Mucosa of descending colon (tissue), 3 donors: Measurements from ENCODE around the gene SFXN5. TPM values are rescaled to one million over a fixed set of nuclear protein-coding genes. Genes with fewer than 3 reads are reported as not detected.

ENCODE experiments used
- ATAC-seq: fragments of 200-7000 bp; cut with Tn5 transposase; one replicate; pipeline ENCODE4 v1.9.1; 2020; ENCODE audit warnings: mild to moderate bottlenecking, moderate library complexity
- DNase-seq, 3 donors: peaks; one replicate each; pipeline ENCODE4 v3.0.0-alpha.2; 2020
- H3K36me3 ChIP-seq: fragments of 200-600 bp; one replicate; pipeline ENCODE4 v1.8.0; 2021; ENCODE audit warnings: low read depth, mild to moderate bottlenecking
- H3K4me1 ChIP-seq: fragments of 200-600 bp; one replicate; pipeline ENCODE4 v1.8.0; 2021; ENCODE audit warnings: low read depth, mild to moderate bottlenecking
- H3K4me3 ChIP-seq: fragments of 200-600 bp; one replicate; pipeline ENCODE4 v1.8.0; 2021; ENCODE audit warnings: mild to moderate bottlenecking
- H3K9me3 ChIP-seq: fragments of 200-600 bp; one replicate; pipeline ENCODE4 v1.8.0; 2021; ENCODE audit warnings: mild to moderate bottlenecking
- intact Hi-C, 2 donors: fragments of 100-400 bp; cut with DNase I in 1 of 2; cut with micrococcal nuclease in 1 of 2; formaldehyde crosslinking; loops; one replicate each; pipeline versions ENCODE4 v1.11.0 to v1.11.1; 2022; cut with DNase I, micrococcal nuclease
- total RNA-seq, 3 donors: library from RNA; stranded (reverse); fragmentation: NEBNext Ultra II Directional in 2 of 3; extraction: Animal tissue kit (Norgen Biotek cat#: 25700) in 2 of 3; gene quantifications; one replicate each; pipeline versions ENCODE4 v1.2.1 to v1.2.4, GENCODE V29; 2021 to 2023
- TF ChIP-seq, protein P1 (sequence below): fragments of 200-600 bp; IDR thresholded peaks from one replicate; pipeline ENCODE4 v1.8.0; 2022; ENCODE audit warnings: antibody characterized with exemption, mild to moderate bottlenecking
- donor health status: DM: no; HTN: no; CAD: no; lungs with moderate emphysema.
- donor health status: DM: no; HTN: no; CAD: no.
- donor health status: DM: no; HTN: yes; CAD: no.

SFXN5 gene
- total RNA-seq, 3 donors from 2014 or later: 22.2 to 30.9 (median 27.5) TPM

DNA sequence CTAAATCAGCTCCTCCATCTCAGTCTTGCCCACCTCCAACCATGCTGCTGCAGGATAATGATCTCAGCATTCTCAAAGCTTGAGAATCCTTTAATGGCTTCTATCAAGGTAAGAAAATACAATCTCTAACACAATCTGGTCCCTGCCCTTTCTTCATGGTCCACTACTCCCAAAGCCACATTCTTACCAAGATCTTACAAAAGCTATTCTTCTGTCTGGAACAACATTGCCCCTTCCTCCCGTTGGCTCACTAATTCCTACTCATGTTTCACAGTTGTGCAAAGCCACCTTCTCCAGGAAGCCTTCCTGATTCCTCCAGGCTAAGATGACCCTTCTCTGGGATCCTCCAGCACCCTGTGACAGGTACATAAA lies 5.9 kb upstream of the SFXN5 start:
- intact Hi-C loops: no loop called here
- Histone ChIP-seq H3K4me3 (no peak overlapping the region), H3K36me3 (no peaks in the 10 kb centered on the region), H3K9me3 (no peaks in the 10 kb centered on the region), H3K4me1 (peaks cover under 1% of the 10 kb centered on the region)
- no peak for ATAC-seq
- no peak for DNase-seq
- TF ChIP-seq, protein P1, sequence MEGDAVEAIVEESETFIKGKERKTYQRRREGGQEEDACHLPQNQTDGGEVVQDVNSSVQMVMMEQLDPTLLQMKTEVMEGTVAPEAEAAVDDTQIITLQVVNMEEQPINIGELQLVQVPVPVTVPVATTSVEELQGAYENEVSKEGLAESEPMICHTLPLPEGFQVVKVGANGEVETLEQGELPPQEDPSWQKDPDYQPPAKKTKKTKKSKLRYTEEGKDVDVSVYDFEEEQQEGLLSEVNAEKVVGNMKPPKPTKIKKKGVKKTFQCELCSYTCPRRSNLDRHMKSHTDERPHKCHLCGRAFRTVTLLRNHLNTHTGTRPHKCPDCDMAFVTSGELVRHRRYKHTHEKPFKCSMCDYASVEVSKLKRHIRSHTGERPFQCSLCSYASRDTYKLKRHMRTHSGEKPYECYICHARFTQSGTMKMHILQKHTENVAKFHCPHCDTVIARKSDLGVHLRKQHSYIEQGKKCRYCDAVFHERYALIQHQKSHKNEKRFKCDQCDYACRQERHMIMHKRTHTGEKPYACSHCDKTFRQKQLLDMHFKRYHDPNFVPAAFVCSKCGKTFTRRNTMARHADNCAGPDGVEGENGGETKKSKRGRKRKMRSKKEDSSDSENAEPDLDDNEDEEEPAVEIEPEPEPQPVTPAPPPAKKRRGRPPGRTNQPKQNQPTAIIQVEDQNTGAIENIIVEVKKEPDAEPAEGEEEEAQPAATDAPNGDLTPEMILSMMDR: no peak

GRCh38 chr2:73076701-73077423 lies 5.3 kb upstream of the SFXN5 start:
- Histone ChIP-seq H3K9me3 (no peaks in the 10 kb centered on the region), H3K36me3 (no peaks in the 10 kb centered on the region), H3K4me3 (no peak overlapping the region), H3K4me1 (peaks cover 6% of the 10 kb centered on the region)
- DNase-seq: no peak
- TF ChIP-seq, protein P1: no peak
- ATAC-seq: no peak
- intact Hi-C loops: no loop called here

- no peak for DNase-seq
- TF ChIP-seq, protein P1: no peak
- no peaks in the 10 kb centered on the region for H3K36me3 ChIP-seq
- H3K4me3 ChIP-seq: no peak overlapping the region
- H3K9me3 ChIP-seq: no peaks in the 10 kb centered on the region
- H3K4me1 ChIP-seq: peaks cover 6% of the 10 kb centered on the region
- ATAC-seq: no peak
- intact Hi-C loops: no loop called here
These were observed 4.2 kb upstream of the SFXN5 start for GRCh38 chr2:73075477-73076373.

DNA sequence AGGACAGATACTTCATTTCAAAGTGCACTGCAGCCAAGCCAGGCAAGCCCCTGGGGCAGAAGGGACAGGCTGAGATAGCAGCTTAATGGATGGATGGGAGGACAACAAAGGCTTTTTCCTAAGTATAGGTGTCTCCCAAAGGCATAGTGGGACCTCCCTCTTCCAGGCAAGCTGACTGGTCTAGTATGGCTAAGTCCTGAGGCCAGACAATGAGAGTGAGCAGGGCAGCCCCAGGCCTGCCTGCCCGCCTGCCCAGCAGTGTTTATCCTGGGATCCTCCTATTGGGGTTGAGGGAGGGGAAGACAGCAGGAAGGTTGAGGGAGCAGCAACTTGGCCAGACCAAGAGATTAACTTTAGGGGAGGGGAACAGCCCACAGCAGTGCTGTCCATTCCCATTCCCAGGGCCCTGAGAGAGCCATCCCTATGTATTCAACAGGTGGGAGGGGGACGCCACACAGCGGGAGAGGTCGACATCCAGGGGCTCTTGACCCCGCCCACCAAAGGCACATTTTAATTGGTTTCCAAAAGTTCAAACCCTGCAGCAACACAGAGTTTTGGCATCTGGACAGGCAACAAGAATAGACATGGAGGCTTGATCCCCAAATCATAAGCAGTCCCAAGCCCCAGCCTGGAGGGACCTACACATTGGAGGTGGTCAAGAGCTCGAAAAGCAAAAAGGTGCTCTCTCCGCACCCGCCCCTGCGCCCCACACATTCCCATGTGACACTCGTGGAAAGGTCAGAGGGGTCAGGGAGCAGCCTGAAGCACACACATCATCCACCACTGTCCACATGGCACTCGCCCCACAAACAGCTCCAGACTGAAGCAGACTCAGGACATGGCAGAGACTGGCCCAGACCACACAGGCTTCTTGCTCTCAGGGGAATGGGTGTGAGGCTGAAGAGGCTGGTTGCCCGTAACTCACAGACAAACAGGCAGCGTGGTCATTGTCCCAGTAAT lies 2.9 kb upstream of the SFXN5 start:
- no peak for ATAC-seq
- intact Hi-C loops: no loop called here
- no peak for DNase-seq
- H3K4me1 ChIP-seq: peaks cover 15% of the 10 kb centered on the region
- H3K9me3 ChIP-seq: no peaks in the 10 kb centered on the region
- TF ChIP-seq, protein P1: no peak
- H3K4me3 ChIP-seq: no peak overlapping the region
- no peaks in the 10 kb centered on the region for H3K36me3 ChIP-seq

- H3K9me3 ChIP-seq: no peaks in the 10 kb centered on the region
- DNase-seq (no peak), ATAC-seq (no peak)
- H3K4me1 ChIP-seq: peaks cover 17% of the 10 kb centered on the region
- no peak overlapping the region for H3K4me3 ChIP-seq
- H3K36me3 ChIP-seq: no peaks in the 10 kb centered on the region
- intact Hi-C loops: no loop called here
- TF ChIP-seq, protein P1: no peak
These were observed 904 bp upstream of the SFXN5 start for GRCh38 chr2:73072416-73072815.
